Endothelial cell (in vitro differentiated cells): ENCODE results near the gene SEMA6A. TPM values are rescaled to one million over a fixed set of nuclear protein-coding genes. Genes with fewer than 3 reads are reported as not detected.

Experiments
- DNase-seq: peaks from one replicate; pipeline ENCODE4 v3.0.0; 2021; ENCODE audit warnings: low spot score
- H3K27ac Mint-ChIP-seq: one replicate; pipeline ENCODE4 v1.8.0; 2021; ENCODE audit warnings: mixed read lengths, inconsistent platforms; ENCODE audit not compliant: unreplicated experiment
- H3K27me3 Mint-ChIP-seq: one replicate; pipeline ENCODE4 v1.8.0; 2021; ENCODE audit warnings: mild to moderate bottlenecking, moderate library complexity, mixed read lengths, inconsistent platforms; ENCODE audit not compliant: unreplicated experiment
- H3K36me3 Mint-ChIP-seq: one replicate; pipeline ENCODE4 v1.8.0; 2021; ENCODE audit warnings: mild to moderate bottlenecking, low read depth, mixed read lengths, inconsistent platforms; ENCODE audit not compliant: unreplicated experiment
- H3K4me1 Mint-ChIP-seq: one replicate; pipeline ENCODE4 v1.8.0; 2021; ENCODE audit warnings: mild to moderate bottlenecking, mixed read lengths, inconsistent platforms; ENCODE audit not compliant: unreplicated experiment
- H3K4me3 Mint-ChIP-seq: one replicate; pipeline ENCODE4 v1.8.0; 2021; ENCODE audit warnings: mild to moderate bottlenecking, mixed read lengths, inconsistent platforms; ENCODE audit not compliant: unreplicated experiment
- H3K9me3 Mint-ChIP-seq: one replicate; pipeline ENCODE4 v1.8.0; 2021; ENCODE audit warnings: mixed read lengths, inconsistent platforms; ENCODE audit not compliant: unreplicated experiment
- CTCF ChIP-seq: fragments of 200-600 bp; sonication (generic); IDR thresholded peaks from one replicate; pipeline ENCODE4 v1.5.0; 2021; ENCODE audit warnings: antibody characterized with exemption; ENCODE audit not compliant: unreplicated experiment
- total RNA-seq: library from RNA; stranded (reverse); fragmentation: NEBNext Ultra II Directional; extraction: Animal tissue kit (Norgen Biotek cat#: 25700); gene quantifications from one replicate; pipeline ENCODE4 v1.2.1, GENCODE V29; 2021; ENCODE audit not compliant: unreplicated experiment

The SEMA6A gene
- total RNA-seq, 1 donor from 2014 or later, result 180 TPM

- Mint-ChIP-seq H3K9me3 (no peaks in the 10 kb centered on the region), H3K36me3 (no peaks in the 10 kb centered on the region), H3K4me3 (no peak overlapping the region), H3K27me3 (no peaks in the 10 kb centered on the region), H3K27ac (no peak overlapping the region), H3K4me1 (peaks cover 28% of the 10 kb centered on the region)
- no peak for TF ChIP-seq CTCF
- no peak for DNase-seq
These were observed 26.3 kb upstream of the SEMA6A start for GRCh38 chr5:116600876-116601275.

- Mint-ChIP-seq H3K27me3 (no peaks in the 10 kb centered on the region), H3K36me3 (no peaks in the 10 kb centered on the region), H3K4me1 (peaks cover 9% of the 10 kb centered on the region), H3K4me3 (no peak overlapping the region), H3K9me3 (no peaks in the 10 kb centered on the region), H3K27ac (no peak overlapping the region)
- TF ChIP-seq CTCF, result no peak
- no peak for DNase-seq
These were observed 24.3 kb upstream of the SEMA6A start for GRCh38 chr5:116598911-116599310.

- no peak for TF ChIP-seq CTCF
- H3K27ac Mint-ChIP-seq, result no peak overlapping the region
- DNase-seq, result no peak
- H3K9me3 Mint-ChIP-seq, result no peaks in the 10 kb centered on the region
- H3K36me3 Mint-ChIP-seq, result peaks cover 4% of the 10 kb centered on the region
- H3K4me3 Mint-ChIP-seq, result no peak overlapping the region
- H3K4me1 Mint-ChIP-seq, result peaks cover 9% of the 10 kb centered on the region
- H3K27me3 Mint-ChIP-seq, result no peaks in the 10 kb centered on the region
These were observed 20.9 kb upstream of the SEMA6A start for GRCh38 chr5:116595498-116595897.

GRCh38 chr5:116593340-116593739, 18.7 kb upstream of the SEMA6A start:
- no peak for TF ChIP-seq CTCF
- H3K27me3 Mint-ChIP-seq, result no peaks in the 10 kb centered on the region
- no peaks in the 10 kb centered on the region for H3K4me1 Mint-ChIP-seq
- H3K27ac Mint-ChIP-seq, result no peak overlapping the region
- DNase-seq, result no peak
- no peak overlapping the region for H3K4me3 Mint-ChIP-seq
- H3K9me3 Mint-ChIP-seq, result no peaks in the 10 kb centered on the region
- peaks cover 4% of the 10 kb centered on the region for H3K36me3 Mint-ChIP-seq

- no peak for DNase-seq
- H3K27me3 Mint-ChIP-seq, result peaks cover 5% of the 10 kb centered on the region
- TF ChIP-seq CTCF, result no peak
- no peaks in the 10 kb centered on the region for H3K9me3 Mint-ChIP-seq
- H3K4me3 Mint-ChIP-seq, result no peak overlapping the region
- H3K36me3 Mint-ChIP-seq, result no peaks in the 10 kb centered on the region
- no peak overlapping the region for H3K27ac Mint-ChIP-seq
- H3K4me1 Mint-ChIP-seq, result peaks cover 9% of the 10 kb centered on the region
These were observed 10.6 kb upstream of the SEMA6A start for GRCh38 chr5:116585227-116585626.
